AG10803 (cell line): ENCODE measurements around the gene CATSPER3.

Experiments used
- DNase-seq: peaks from one replicate; pipeline ENCODE4 v3.0.0; 2010; ENCODE audit warnings: low read depth
- H3K4me3 ChIP-seq: 2 replicates; pipeline ENCODE4 v1.5.1; 2011; ENCODE audit warnings: mild to moderate bottlenecking, low read length, control low read depth
- CTCF ChIP-seq: conservative IDR thresholded peaks from 2 replicates; pipeline ENCODE4 v1.5.1; 2011; ENCODE audit warnings: mild to moderate bottlenecking, low read length, control low read depth, inconsistent platforms

Gene CATSPER3

GRCh38 chr5:135055396-135055795, 87.7 kb downstream of the CATSPER3 start:
- H3K4me3 ChIP-seq: no peak overlapping the region
- TF ChIP-seq CTCF: no peak
- DNase-seq: no peak

- no peak for TF ChIP-seq CTCF
- DNase-seq: no peak
- H3K4me3 ChIP-seq: no peak overlapping the region
Measured at GRCh38 chr5:135056316-135057030, 88.8 kb downstream of the CATSPER3 start.

GRCh38 chr5:135057233-135057632, 89.5 kb downstream of the CATSPER3 start:
- no peak for TF ChIP-seq CTCF
- H3K4me3 ChIP-seq: no peak overlapping the region
- no peak for DNase-seq

- H3K4me3 ChIP-seq: no peak overlapping the region
- no peak for TF ChIP-seq CTCF
- no peak for DNase-seq
Measured at GRCh38 chr5:135058331-135058732, 90.6 kb downstream of the CATSPER3 start.

- H3K4me3 ChIP-seq: no peak overlapping the region
- no peak for TF ChIP-seq CTCF
- DNase-seq: no peak
Measured at GRCh38 chr5:135059000-135059923, 91.6 kb downstream of the CATSPER3 start.

- no peak for TF ChIP-seq CTCF
- no peak overlapping the region for H3K4me3 ChIP-seq
Measured at GRCh38 chr5:135060021-135060420, 92.3 kb downstream of the CATSPER3 start.

More at GRCh38 chr5:135060021-135060420, 92.3 kb downstream of the CATSPER3 start:
- no peak for DNase-seq
